Measurements from ENCODE around the gene SERPINA3. TPM values are rescaled to one million over a fixed set of nuclear protein-coding genes. Genes with fewer than 3 reads are reported as not detected.

The SERPINA3 gene
- total RNA-seq, 1 experiment from 2014 or later, result 3.5 TPM

GRCh38 chr14:94586635-94587034, 25.6 kb upstream of the SERPINA3 start:
- CTCF ChIA-PET, result no interaction called here
- Mint-ChIP-seq H3K9me3 (peaks cover 31% of the 10 kb centered on the region), H3K36me3 (peaks cover 7% of the 10 kb centered on the region), H3K27me3 (ENCODE audit: low read depth) (peaks cover 2% of the 10 kb centered on the region; the same call in 1 of the 2 replicates), H3K4me3 (no peak overlapping the region), H3K27ac (no peak overlapping the region), H3K4me1 (0 out of 2 replicates have a peak, but pooled peaks cover under 1% of the 10 kb centered on the region)
- no peak for ATAC-seq
- no peak for DNase-seq (ENCODE audit: low spot score)
- POLR2A ChIA-PET, result no interaction called here
- no peak for TF ChIP-seq ATF6 (CRISPR knock-in tag; IDR thresholded peaks at IDR 0.05)
- TF ChIP-seq ZBTB21 (CRISPR knock-in tag; IDR thresholded peaks at IDR 0.05; ENCODE audit: borderline replicate concordance), result no peak
- no peak for TF ChIP-seq ESRRA (CRISPR knock-in tag; IDR thresholded peaks at IDR 0.05; ENCODE audit: borderline replicate concordance)
- TF ChIP-seq CTCF (IDR thresholded peaks at IDR 0.05), result no peak
- no peak for TF ChIP-seq ZNF532 (CRISPR knock-in tag; IDR thresholded peaks at IDR 0.05; ENCODE audit: borderline replicate concordance)
- no peak for TF ChIP-seq ZNF423 (CRISPR knock-in tag; IDR thresholded peaks at IDR 0.05)
- no peak for TF ChIP-seq TCF7 (CRISPR knock-in tag; IDR thresholded peaks at IDR 0.05; ENCODE audit: low read depth)
- TF ChIP-seq ZNF512 (CRISPR knock-in tag; IDR thresholded peaks at IDR 0.05; ENCODE audit: borderline replicate concordance), result no peak
- no peak for TF ChIP-seq KAT7 (CRISPR knock-in tag; IDR thresholded peaks at IDR 0.05; ENCODE audit: borderline replicate concordance)
- TF ChIP-seq ZSCAN18 (CRISPR knock-in tag; IDR thresholded peaks at IDR 0.05), result no peak
- TF ChIP-seq ELF4 (CRISPR knock-in tag; IDR thresholded peaks at IDR 0.05; ENCODE audit: low read depth), result no peak
- no peak for TF ChIP-seq IRF1 (CRISPR knock-in tag; IDR thresholded peaks at IDR 0.05)
- TF ChIP-seq ATF2 (CRISPR knock-in tag; IDR thresholded peaks at IDR 0.05; ENCODE audit: borderline replicate concordance, low read depth), result no peak
- no peak for TF ChIP-seq ZNF396 (CRISPR knock-in tag; IDR thresholded peaks at IDR 0.05; ENCODE audit: borderline replicate concordance)
- TF ChIP-seq AR (CRISPR knock-in tag; IDR thresholded peaks at IDR 0.05), result no peak
- TF ChIP-seq GTF2I (CRISPR knock-in tag; conservative IDR thresholded peaks at IDR 0.05), result no peak
- no peak for TF ChIP-seq HMGXB4 (CRISPR knock-in tag; IDR thresholded peaks at IDR 0.05)
